ENCODE data around the gene IGF2R.

DNA sequence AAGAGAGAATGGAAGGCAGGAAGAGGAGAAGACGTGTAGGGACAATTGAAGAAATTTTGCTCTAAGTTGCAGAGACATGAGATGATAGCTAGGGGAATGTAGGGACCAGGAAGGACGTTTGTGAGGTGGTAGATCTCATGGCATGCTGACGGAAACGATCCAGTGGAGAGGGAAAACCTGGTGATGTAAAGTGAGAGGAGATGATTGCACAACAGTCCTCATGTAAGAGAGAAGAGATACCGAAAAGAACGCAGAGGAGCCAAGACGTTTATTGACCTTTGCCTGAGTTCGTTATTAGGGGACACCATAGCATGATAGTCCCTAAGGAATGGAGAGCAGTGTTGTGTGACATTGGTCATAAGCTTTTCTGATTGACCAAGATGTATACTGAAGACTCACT is 55.3 kb downstream of the IGF2R start:
- TF ChIP-seq, protein P1, sequence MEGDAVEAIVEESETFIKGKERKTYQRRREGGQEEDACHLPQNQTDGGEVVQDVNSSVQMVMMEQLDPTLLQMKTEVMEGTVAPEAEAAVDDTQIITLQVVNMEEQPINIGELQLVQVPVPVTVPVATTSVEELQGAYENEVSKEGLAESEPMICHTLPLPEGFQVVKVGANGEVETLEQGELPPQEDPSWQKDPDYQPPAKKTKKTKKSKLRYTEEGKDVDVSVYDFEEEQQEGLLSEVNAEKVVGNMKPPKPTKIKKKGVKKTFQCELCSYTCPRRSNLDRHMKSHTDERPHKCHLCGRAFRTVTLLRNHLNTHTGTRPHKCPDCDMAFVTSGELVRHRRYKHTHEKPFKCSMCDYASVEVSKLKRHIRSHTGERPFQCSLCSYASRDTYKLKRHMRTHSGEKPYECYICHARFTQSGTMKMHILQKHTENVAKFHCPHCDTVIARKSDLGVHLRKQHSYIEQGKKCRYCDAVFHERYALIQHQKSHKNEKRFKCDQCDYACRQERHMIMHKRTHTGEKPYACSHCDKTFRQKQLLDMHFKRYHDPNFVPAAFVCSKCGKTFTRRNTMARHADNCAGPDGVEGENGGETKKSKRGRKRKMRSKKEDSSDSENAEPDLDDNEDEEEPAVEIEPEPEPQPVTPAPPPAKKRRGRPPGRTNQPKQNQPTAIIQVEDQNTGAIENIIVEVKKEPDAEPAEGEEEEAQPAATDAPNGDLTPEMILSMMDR (IDR thresholded peaks at IDR 0.05 in 4 of 5, conservative IDR thresholded peaks at IDR 0.05 in 1 of 5), result no peak
- TF ChIP-seq POLR2A (IDR thresholded peaks at IDR 0.05), result no peak

All from gastrocnemius medialis (tissue), 4 donors.